Testis (tissue), 3 donors: Measurements from ENCODE around the gene ICE2. TPM values are rescaled to one million over a fixed set of nuclear protein-coding genes. Genes with fewer than 3 reads are reported as not detected.
A peak's percentile ranks its signal among the peaks of the same experiment; 100 is the strongest.

Experiments
- DNase-seq: peaks from one replicate; pipeline ENCODE4 v3.0.0-alpha.2; 2019
- H3K27ac ChIP-seq, 2 donors: fragments of 200-600 bp; sonication (generic); one replicate each; pipeline ENCODE4 v1.5.1; 2019
- H3K27me3 ChIP-seq: fragments of 200-600 bp; sonication (generic); one replicate; pipeline ENCODE4 v1.5.1; 2019
- H3K36me3 ChIP-seq: fragments of 200-600 bp; sonication (generic); one replicate; pipeline ENCODE4 v1.5.1; 2017; ENCODE audit warnings: low read depth; ENCODE audit errors: missing control alignments
- H3K4me1 ChIP-seq: fragments of 200-600 bp; sonication (generic); one replicate; pipeline ENCODE4 v1.5.1; 2019
- H3K4me3 ChIP-seq, 2 donors: fragments of 200-600 bp; sonication (generic); one replicate each; pipeline ENCODE4 v1.5.1; 2017 to 2019
- H3K9me3 ChIP-seq: fragments of 200-600 bp; sonication (generic); one replicate; pipeline ENCODE4 v1.5.1; 2017
- POLR2A ChIP-seq: fragments of 450-650 bp; IDR thresholded peaks from one replicate; pipeline ENCODE4 v1.6.1; 2017; ENCODE audit warnings: antibody characterized with exemption, mild to moderate bottlenecking, moderate library complexity
- WGBS, 2 donors: methylation state at CpG; one replicate each; pipeline ENCODE4 v1.1.5; 2018; 5-methylcytosine and 5-hydroxymethylcytosine counted together
- intact Hi-C: fragments of 100-400 bp; cut with DNase I; formaldehyde crosslinking; loops from one replicate; pipeline ENCODE4 v1.15.1; 2023; ENCODE audit warnings: low total_unique reads
- polyA plus RNA-seq: library from polyadenylated mRNA; stranded (reverse); fragments of 350-450 nt; fragmentation: Illumina TruSeq; extraction: RNeasy Lipid Tissue Mini Kit (QIAGEN cat#74804); gene quantifications from one replicate; pipeline ENCODE4 v1.2.3, GENCODE V29; 2014; ENCODE audit warnings: low read depth, low replicate concordance; ENCODE audit not compliant: insufficient read depth
- total RNA-seq, 2 donors: library from RNA; depleted of rRNA; stranded (reverse); fragments of >200 nt; gene quantifications; one replicate each; pipeline ENCODE4 v1.2.3, GENCODE V29; 2016
- TF ChIP-seq, protein P1 (sequence below), 3 experiments: fragments of 450-650 bp in 2 of 3; fragments of 200-600 bp in 1 of 3; sonication (generic) in 1 of 3; IDR thresholded peaks; one replicate each; pipeline ENCODE4 v1.5.1; 2016 to 2019; ENCODE audit warnings: antibody characterized with exemption in 3 of 3, mild to moderate bottlenecking in 2 of 3, moderate library complexity in 1 of 3

ICE2 gene
- total and polyA plus RNA-seq, 3 donors from 2014 or later, result 24.3 to 48.3 (median 44.6) TPM

DNA sequence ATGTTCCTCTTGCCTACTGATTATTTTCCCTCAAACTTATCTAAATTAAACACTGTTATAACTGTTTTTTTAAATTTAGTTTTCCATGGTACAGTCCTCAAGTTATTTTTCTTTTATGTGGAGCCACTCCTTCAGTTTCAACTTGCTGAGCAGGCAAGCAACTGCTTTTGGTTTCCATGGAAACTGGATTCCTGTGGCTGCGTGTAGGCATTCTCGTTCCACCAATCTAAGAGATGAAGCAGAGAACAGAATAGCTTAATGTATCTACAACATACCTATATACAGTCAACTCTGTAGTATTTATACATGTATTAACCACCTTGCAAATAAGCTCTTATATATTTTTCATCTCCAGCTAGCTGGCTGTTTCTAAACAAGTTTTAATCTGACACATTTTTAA, 55.4 kb downstream of the ICE2 start:
- Histone ChIP-seq H3K27me3 (no peaks in the 10 kb centered on the region), H3K4me3 (no peak overlapping the region), H3K9me3 (no peaks in the 10 kb centered on the region), H3K36me3 (no peaks in the 10 kb centered on the region), H3K27ac (peak overlapping the region in 1 of 2 donors; percentile 37), H3K4me1 (peaks cover 19% of the 10 kb centered on the region)
- TF ChIP-seq POLR2A, result no peak
- TF ChIP-seq, protein P1, sequence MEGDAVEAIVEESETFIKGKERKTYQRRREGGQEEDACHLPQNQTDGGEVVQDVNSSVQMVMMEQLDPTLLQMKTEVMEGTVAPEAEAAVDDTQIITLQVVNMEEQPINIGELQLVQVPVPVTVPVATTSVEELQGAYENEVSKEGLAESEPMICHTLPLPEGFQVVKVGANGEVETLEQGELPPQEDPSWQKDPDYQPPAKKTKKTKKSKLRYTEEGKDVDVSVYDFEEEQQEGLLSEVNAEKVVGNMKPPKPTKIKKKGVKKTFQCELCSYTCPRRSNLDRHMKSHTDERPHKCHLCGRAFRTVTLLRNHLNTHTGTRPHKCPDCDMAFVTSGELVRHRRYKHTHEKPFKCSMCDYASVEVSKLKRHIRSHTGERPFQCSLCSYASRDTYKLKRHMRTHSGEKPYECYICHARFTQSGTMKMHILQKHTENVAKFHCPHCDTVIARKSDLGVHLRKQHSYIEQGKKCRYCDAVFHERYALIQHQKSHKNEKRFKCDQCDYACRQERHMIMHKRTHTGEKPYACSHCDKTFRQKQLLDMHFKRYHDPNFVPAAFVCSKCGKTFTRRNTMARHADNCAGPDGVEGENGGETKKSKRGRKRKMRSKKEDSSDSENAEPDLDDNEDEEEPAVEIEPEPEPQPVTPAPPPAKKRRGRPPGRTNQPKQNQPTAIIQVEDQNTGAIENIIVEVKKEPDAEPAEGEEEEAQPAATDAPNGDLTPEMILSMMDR (IDR thresholded peaks at IDR 0.05), result no peak
- WGBS, 2 donors, result 21 to 24% methylated on average over 2 of the region's 2 CpGs
- DNase-seq, result peak; percentile 42
- intact Hi-C loops, result no loop called here

DNA sequence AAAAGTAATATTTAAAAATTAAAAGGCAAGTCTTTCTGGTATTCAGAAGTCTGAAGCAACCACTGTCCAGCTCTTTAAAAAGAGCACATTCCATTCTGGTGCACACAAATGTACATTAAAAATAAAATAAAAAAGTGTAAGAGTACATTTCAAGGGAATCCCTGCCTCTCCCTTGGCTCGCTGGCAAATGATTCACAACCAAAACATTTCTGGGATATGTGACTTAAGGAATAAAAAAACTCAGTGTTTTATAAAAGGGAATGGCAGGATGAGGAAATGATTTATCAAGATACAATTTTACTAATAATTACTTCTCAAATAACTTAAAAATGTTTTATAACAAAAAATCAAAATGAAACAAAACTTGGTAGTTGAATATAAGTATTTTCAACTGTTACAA, 57.4 kb downstream of the ICE2 start:
- WGBS, 2 donors, result 67 to 84% methylated on average over 1 of the region's 1 CpG
- Histone ChIP-seq H3K4me1 (peaks cover 7% of the 10 kb centered on the region), H3K36me3 (no peaks in the 10 kb centered on the region), H3K4me3 (no peak overlapping the region), H3K27me3 (no peaks in the 10 kb centered on the region), H3K9me3 (no peaks in the 10 kb centered on the region), H3K27ac (no peak overlapping the region)
- TF ChIP-seq, protein P1 (IDR thresholded peaks at IDR 0.05), result no peak
- TF ChIP-seq POLR2A, result no peak
- DNase-seq, result no peak
- intact Hi-C loops, result no loop called here

DNA sequence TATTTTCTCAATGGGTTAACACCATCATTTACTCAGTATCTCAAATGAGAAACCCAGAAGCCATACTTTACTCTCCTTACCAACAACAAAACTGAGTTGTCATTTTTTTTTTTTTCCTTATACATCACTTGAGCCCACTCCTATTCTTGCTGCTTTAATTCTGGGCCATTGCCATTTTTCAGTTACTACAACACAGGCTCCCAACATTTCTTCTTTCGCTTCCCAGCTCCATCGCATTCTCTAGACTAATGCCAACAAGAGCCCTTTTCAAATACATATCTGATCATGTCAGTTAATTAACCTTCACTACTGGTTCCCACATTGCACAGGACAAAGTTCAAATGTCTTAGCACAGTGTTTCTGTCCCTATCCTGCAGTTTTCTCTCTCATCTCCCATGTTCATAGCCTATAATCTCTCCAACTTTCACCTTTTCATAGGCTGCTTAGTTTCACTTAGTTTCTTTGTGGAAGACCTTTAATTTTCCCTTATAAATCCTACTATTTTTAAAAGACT, 58.7 kb downstream of the ICE2 start:
- TF ChIP-seq POLR2A, result no peak
- TF ChIP-seq, protein P1 (IDR thresholded peaks at IDR 0.05), result no peak
- 93 to 96% methylated on average over 2 of the region's 2 CpGs for WGBS, 2 donors

DNA sequence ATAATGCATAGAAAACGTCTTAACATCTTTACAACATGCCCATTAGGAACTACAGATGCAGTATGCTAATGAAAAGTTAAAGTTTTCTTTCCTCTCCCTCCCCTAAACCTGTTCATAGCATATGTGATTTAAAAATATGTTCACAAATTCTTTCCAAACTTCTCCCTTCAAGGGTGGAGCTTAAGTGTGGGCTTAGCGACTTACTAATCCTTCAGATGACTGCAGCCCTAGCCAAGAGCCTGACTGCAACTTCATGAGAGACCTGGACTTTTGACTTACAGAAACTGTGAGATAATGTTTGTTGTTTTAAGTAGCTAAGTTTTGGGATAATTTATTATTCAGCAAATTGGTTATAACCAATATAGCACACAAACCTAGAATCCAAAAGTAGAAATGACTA, 59.2 kb downstream of the ICE2 start:
- 76 to 84% methylated on average over 2 of the region's 2 CpGs for WGBS, 2 donors
- Histone ChIP-seq H3K4me1 (peaks cover 7% of the 10 kb centered on the region), H3K27ac (no peak overlapping the region), H3K9me3 (no peaks in the 10 kb centered on the region), H3K36me3 (no peaks in the 10 kb centered on the region), H3K27me3 (no peaks in the 10 kb centered on the region), H3K4me3 (no peak overlapping the region)
- no peak for DNase-seq
- TF ChIP-seq, protein P1 (IDR thresholded peaks at IDR 0.05), result no peak
- TF ChIP-seq POLR2A, result no peak
- intact Hi-C loops, result no loop called here

More for the DNA sequence above, 58.7 kb downstream of the ICE2 start:
- DNase-seq, result no peak
- no peak overlapping the region for H3K4me3 ChIP-seq
- peaks cover 7% of the 10 kb centered on the region for H3K4me1 ChIP-seq
- no peaks in the 10 kb centered on the region for H3K36me3 ChIP-seq
- no peaks in the 10 kb centered on the region for H3K27me3 ChIP-seq
- no peaks in the 10 kb centered on the region for H3K9me3 ChIP-seq
- H3K27ac ChIP-seq, result no peak overlapping the region
- intact Hi-C loops, result no loop called here

DNA sequence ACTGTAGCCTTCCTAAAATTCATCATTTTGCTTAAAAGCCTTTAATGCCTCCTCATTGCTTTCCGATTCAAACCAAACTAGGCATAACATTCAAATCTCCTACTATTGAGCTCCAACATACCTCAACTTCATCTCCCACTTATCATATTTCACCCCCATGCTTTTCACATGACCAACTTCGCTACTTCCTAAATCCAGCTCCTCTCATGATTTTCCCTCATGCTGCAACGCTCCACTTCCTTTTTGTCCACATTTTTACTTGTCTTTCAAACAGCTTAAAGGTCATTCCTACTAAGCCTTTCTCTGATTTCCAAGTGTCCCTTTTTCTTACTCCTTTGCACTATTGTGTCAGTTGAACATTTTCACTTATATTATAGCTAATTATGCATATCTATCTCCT, 60.8 kb downstream of the ICE2 start:
- Histone ChIP-seq H3K27ac (no peak overlapping the region), H3K36me3 (no peaks in the 10 kb centered on the region), H3K4me1 (no peaks in the 10 kb centered on the region), H3K9me3 (no peaks in the 10 kb centered on the region), H3K4me3 (no peak overlapping the region), H3K27me3 (no peaks in the 10 kb centered on the region)
- WGBS, 2 donors, result 86 to 89% methylated on average over 3 of the region's 3 CpGs
- no peak for DNase-seq
- intact Hi-C loops, result no loop called here
- TF ChIP-seq, protein P1 (IDR thresholded peaks at IDR 0.05), result no peak
- TF ChIP-seq POLR2A, result no peak
